Transverse colon (tissue), 3 donors: Measurements from ENCODE around the gene PREX1.

Source experiments
- CTCF ChIP-seq, 5 experiments: fragments of 200-600 bp in 3 of 5; fragments of 450-650 bp in 2 of 5; sonication (generic) in 3 of 5; IDR thresholded peaks; 1 replicate in 2 of 5; 2 replicates in 3 of 5; pipeline ENCODE4 v1.5.1; 2016 to 2017; ENCODE audit warnings: antibody characterized with exemption in 5 of 5, inconsistent platforms in 3 of 5, mild to moderate bottlenecking in 2 of 5, moderate library complexity in 1 of 5
- POLR2A ChIP-seq: fragments of 450-650 bp; IDR thresholded peaks from one replicate; pipeline ENCODE4 v1.6.1; 2016; ENCODE audit warnings: antibody characterized with exemption, mild to moderate bottlenecking, moderate library complexity

GRCh38 chr20:48729538-48729937 lies 98.3 kb downstream of the PREX1 start:
- no peak for TF ChIP-seq POLR2A
- no peak for TF ChIP-seq CTCF (IDR thresholded peaks at IDR 0.05)
